ENCODE results near the gene GRB10.

GRCh38 chr7:50676740-50677637 is 105.7 kb downstream of the GRB10 start:
- TF ChIP-seq CTCF (IDR thresholded peaks at IDR 0.05): no peak
- TF ChIP-seq POLR2A (IDR thresholded peaks at IDR 0.05): no peak

All from breast epithelium (tissue), 3 donors.